GM21576 (cell line): ENCODE results near the gene AKR1C8.
"Not testable (repeated sequence)": the region's sequence is repeated elsewhere in the genome, so short reads cannot be mapped to it uniquely, and the experiment has no call there.

Experiments used
- ATAC-seq: cut with Tn5 transposase; IDR thresholded peaks from one replicate; pipeline ENCODE4 v1.9.1; 2021; ENCODE audit warnings: mild to moderate bottlenecking, moderate library complexity; ENCODE audit not compliant: unreplicated experiment

Gene AKR1C8

GRCh38 chr10:5184987-5185775, at the start of gene AKR1C8:
TSS of gene AKR1C8 (minus strand) at chr10:5185150. CDS start at chr10:5185104, 46 bp downstream.
- no peak for ATAC-seq

DNA sequence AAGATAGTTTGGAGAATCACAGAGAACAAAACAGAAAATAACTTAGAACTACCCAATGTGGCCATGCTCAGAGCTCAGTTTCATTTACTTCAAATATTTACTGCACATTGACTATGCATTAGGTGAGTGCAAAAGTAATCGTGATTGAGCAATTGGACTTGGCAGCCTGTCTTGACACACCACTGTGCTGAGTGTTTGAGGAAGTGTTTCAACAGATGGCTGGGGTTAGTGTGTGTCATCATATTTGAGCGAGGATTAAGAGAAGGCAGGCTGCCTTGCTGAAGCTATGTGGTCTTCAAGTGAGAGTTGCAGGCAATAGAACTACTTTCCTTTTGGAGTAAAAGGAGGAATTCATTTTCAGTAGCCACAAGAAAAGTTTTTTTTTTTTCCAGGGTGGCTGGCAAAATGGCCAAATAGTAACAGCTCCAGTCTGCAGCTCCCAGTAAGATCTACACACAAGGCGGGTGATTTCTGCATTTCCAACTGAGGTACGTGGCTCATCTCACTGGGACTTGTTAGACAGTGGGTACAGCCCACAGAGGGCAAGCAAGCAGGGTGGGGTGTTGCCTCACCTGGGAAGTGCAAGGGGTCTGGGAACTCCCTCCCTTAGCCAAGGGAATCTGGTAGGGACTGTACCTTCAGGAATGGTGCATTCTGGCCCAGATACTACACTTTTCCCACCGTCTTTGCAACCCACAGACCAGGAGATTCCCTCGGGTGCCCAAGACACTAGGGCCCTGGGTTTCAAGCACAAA, 49.3 kb upstream of the AKR1C8 start:
- no peak for ATAC-seq

- no peak for ATAC-seq
Measured at GRCh38 chr10:5233324-5233723, 48.4 kb upstream of the AKR1C8 start.

- ATAC-seq = no peak
Measured at GRCh38 chr10:5229019-5229418, 44.1 kb upstream of the AKR1C8 start.

- ATAC-seq = not testable (repeated sequence)
Measured at GRCh38 chr10:5222942-5223341, 38.0 kb upstream of the AKR1C8 start.

DNA sequence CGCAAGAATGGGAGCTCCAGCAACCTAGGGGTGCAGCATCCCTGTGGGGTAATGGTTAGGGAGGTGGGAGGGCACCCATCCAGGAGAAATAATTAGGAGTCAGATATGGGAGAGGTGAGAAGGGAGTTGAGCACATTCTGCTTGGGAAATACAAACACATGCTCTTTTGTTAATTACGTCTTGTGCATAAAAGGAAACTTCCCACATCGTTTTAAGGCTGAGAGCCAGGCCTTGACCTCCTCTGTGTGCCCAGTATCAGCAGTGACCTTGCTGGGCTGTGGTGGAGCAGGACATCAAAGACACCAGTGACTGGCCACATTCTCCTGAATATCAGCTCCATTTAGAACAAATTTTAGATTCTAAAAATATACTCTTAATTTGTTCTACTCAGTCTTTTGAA, 34.3 kb upstream of the AKR1C8 start:
- no peak for ATAC-seq

DNA sequence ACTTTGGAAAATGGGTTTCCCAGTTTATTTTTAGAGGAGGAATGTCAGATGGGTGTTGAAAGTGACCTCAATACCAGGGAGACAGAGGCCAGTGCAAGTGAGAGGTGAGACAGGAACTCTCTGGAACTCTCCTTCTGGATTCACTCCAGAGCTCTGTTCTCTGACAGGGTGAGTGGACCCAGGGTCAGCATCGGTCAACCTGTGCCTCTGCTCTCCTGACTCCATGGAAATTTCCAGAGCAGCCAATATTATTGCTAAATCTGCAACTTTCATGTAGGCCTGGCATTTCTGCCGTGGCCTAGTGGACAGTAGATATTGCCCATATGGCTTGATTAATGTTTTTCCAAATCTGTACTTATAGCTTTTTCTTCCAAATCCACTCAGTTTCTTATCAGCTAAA, 31.9 kb upstream of the AKR1C8 start:
- ATAC-seq = no peak

GRCh38 chr10:5211696-5212536, 27.0 kb upstream of the AKR1C8 start:
- no peak for ATAC-seq

- ATAC-seq = not testable (repeated sequence)
Measured at GRCh38 chr10:5210261-5210660, 25.3 kb upstream of the AKR1C8 start.

- not testable (repeated sequence) for ATAC-seq
Measured at GRCh38 chr10:5209776-5210175, 24.8 kb upstream of the AKR1C8 start.

GRCh38 chr10:5206799-5207198, 21.8 kb upstream of the AKR1C8 start:
- ATAC-seq = no peak

DNA sequence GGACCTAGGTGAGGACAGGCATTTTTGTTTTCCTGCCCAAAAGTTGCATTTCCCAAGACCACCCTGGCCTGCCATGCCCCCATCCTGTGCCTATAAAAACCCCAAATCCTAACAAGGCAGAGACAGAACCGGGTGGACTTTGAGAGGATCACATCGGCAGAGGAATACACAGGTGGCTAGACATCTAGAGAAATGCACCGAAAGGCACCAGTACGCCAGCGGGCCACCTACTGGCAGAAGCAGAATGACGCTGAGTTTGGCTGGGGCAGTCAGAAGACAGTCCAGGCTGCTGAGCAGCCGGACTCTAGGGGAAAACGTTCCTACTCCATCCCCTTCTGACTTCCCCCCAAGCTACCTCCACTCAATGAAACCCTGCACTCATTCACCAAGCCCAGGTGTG, 14.4 kb upstream of the AKR1C8 start:
- no peak for ATAC-seq

GRCh38 chr10:5198386-5198785, 13.4 kb upstream of the AKR1C8 start:
- no peak for ATAC-seq

- ATAC-seq = no peak
Measured at GRCh38 chr10:5196702-5197113, 11.8 kb upstream of the AKR1C8 start, which contains the start of gene AKR1C4. TSS of gene AKR1C4 (plus strand) at chr10:5196837. CDS start at chr10:5196868, 31 bp downstream.

- no peak for ATAC-seq
Measured at GRCh38 chr10:5195727-5196374, 10.9 kb upstream of the AKR1C8 start.

DNA sequence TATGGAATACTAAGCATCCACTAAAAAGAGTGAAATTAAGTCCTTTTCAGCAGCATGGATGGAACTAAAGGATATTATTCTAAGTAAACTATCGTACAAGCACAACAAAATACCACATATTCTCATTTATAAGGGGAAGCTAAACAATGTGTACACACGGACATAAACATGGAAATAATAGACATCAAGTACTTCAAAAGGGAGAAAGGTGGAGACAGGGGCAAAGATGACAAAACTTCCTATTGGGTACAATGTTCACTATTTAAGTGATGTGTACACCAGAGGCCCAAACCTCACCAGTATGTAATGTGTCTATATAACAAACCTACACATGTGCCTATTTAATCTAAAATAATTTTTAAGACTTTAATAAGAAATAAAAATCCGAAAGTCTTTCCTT, 9.5 kb upstream of the AKR1C8 start:
- no peak for ATAC-seq

DNA sequence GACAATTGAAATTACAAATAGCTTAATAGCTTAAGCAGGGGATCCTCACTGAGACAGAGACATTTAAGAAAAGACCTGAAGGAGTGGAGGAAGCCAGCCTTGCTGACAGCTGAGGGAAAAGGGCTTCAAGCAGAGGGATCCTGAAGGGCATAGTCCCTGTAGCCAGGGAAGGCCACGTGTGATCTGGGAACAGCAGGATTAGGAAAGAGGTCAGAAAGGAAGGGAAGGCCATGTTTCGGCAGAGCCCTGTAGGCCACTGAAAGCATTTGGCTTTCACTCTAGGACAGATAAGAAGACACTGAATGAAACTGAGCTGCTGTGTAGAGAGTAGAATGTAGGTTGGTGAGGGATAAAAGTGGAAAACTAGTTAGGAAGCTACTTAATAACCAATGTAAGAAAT, 3.4 kb upstream of the AKR1C8 start:
- no peak for ATAC-seq

DNA sequence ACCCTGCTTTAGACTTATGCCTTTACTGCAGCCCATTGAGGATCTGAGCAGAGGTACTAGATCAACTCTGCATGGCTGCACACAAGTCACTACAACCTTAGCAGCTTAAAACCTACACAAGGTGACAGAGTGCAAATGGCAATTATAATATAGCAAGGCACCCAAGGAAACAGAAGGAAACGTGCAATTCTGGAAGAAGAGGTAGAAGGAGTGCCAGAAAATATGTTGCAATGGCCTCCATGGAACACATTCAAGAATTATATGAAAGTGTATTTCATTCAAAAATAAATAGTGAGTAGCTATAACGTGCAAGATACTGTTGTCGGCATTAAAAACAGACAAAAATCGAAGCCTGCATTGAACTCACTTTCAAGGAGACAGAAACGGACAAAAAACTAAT, 2.9 kb upstream of the AKR1C8 start:
- no peak for ATAC-seq

- no peak for ATAC-seq
Measured at GRCh38 chr10:5183923-5184322, 1.0 kb downstream of the AKR1C8 start.

- not testable (repeated sequence) for ATAC-seq
Measured at GRCh38 chr10:5180503-5180902, 4.4 kb downstream of the AKR1C8 start.

DNA sequence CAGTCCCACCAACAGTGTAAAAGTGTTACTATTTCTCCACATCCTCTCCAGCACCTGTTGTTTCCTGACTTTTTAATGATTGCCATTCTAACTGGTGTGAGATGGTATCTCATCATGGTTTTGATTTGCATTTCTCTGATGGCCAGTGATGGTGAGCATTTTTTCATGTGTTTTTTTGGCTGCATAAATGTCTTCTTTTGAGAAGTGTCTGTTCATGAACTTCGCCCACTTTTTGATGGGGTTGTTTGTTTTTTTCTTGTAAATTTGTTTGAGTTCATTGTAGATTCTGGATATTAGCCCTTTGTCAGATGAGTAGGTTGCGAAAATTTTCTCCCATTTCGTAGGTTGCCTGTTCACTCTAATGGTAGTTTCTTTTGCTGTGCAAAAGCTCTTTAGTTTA, 9.4 kb downstream of the AKR1C8 start:
- ATAC-seq = not testable (repeated sequence)
